Measurements from ENCODE around the gene PDE8B. TPM values are rescaled to one million over a fixed set of nuclear protein-coding genes. Genes with fewer than 3 reads are reported as not detected.
"Not testable (repeated sequence)": the region's sequence is repeated elsewhere in the genome, so short reads cannot be mapped to it uniquely, and the experiment has no call there.

Gene PDE8B
- total RNA-seq, 1 experiment from 2014 or later, result 0.54 TPM

DNA sequence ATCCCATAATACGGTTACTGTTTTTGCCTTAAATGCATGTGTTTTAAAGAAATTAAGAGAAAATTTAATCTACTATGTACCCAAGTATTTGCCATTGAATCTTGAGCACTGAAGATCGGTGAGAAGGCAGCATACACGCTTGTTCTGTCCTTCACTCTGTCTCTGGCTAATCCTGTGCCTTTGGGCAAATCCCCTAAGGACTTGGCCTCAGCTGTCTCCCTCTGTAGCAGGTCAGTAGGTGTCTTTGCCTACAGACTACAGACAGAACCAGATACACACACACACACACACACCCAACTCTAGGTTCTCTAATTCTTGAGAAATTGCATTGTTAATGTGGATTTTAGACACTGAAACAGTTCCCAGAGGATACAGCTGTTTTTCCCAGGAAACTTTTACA is 164.2 kb downstream of the PDE8B start:
- BruUV-seq (replicated peaks), result no TSS peak
- H3K9me3 Mint-ChIP-seq (ENCODE audit: low read depth, unreplicated experiment), result no peaks in the 10 kb centered on the region
- H3K4me1 Mint-ChIP-seq (ENCODE audit: low read depth, unreplicated experiment), result peaks cover 12% of the 10 kb centered on the region
- H3K36me3 Mint-ChIP-seq (ENCODE audit: insufficient read depth, unreplicated experiment), result no peaks in the 10 kb centered on the region
- H3K27ac Mint-ChIP-seq (ENCODE audit: unreplicated experiment), result no peak overlapping the region
- intact Hi-C loops (cut with micrococcal nuclease; ENCODE audit: unreplicated experiment), result no loop called here
- no peak overlapping the region for H3K4me3 Mint-ChIP-seq (ENCODE audit: low read depth, unreplicated experiment)
- CTCF ChIA-PET, result no interaction called here
- TF ChIP-seq, protein P1, sequence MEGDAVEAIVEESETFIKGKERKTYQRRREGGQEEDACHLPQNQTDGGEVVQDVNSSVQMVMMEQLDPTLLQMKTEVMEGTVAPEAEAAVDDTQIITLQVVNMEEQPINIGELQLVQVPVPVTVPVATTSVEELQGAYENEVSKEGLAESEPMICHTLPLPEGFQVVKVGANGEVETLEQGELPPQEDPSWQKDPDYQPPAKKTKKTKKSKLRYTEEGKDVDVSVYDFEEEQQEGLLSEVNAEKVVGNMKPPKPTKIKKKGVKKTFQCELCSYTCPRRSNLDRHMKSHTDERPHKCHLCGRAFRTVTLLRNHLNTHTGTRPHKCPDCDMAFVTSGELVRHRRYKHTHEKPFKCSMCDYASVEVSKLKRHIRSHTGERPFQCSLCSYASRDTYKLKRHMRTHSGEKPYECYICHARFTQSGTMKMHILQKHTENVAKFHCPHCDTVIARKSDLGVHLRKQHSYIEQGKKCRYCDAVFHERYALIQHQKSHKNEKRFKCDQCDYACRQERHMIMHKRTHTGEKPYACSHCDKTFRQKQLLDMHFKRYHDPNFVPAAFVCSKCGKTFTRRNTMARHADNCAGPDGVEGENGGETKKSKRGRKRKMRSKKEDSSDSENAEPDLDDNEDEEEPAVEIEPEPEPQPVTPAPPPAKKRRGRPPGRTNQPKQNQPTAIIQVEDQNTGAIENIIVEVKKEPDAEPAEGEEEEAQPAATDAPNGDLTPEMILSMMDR (IDR thresholded peaks at IDR 0.05; ENCODE audit: unreplicated experiment), result no peak
- DNase-seq, result no peak
- H3K27me3 Mint-ChIP-seq (ENCODE audit: unreplicated experiment), result no peaks in the 10 kb centered on the region

DNA sequence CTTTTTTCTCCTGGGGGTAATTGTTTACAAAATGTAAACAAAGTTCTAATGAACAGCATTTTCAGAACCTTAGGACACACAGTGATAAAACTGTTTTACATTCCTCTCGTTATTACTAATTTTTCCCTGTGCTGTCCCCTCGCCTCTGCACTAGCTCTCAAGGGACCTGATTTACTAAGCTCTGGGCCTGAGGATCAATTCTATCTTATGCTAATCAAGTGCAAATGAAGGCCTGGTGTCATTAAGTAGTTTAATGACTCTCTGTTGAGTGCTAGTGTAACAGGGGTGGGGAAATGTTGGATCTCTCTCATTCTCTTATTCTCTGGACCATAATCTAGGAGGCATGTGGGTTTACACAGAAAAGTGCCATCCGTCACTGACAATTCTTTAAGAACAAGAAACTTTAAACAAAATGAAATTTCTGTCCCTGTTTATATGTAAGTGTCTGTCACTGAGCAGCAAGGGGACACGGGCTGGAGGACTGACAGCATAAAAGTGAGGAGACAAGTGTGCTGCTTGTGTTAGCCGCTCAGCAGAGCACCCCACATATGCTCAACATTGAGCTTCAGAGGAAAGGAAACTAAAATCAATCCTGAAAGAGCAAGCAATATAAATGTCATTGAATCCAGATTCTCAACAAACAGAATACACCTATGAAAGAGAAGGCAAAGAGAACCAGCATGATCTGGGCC is 166.3 kb downstream of the PDE8B start:
- intact Hi-C loops (cut with micrococcal nuclease; ENCODE audit: unreplicated experiment), result no loop called here
- no peaks in the 10 kb centered on the region for H3K27me3 Mint-ChIP-seq (ENCODE audit: unreplicated experiment)
- CTCF ChIA-PET, result no interaction called here
- no peak overlapping the region for H3K4me3 Mint-ChIP-seq (ENCODE audit: low read depth, unreplicated experiment)
- no peak for DNase-seq
- H3K36me3 Mint-ChIP-seq (ENCODE audit: insufficient read depth, unreplicated experiment), result no peaks in the 10 kb centered on the region
- no peaks in the 10 kb centered on the region for H3K9me3 Mint-ChIP-seq (ENCODE audit: low read depth, unreplicated experiment)
- BruUV-seq (replicated peaks), result no TSS peak
- H3K27ac Mint-ChIP-seq (ENCODE audit: unreplicated experiment), result no peak overlapping the region
- H3K4me1 Mint-ChIP-seq (ENCODE audit: low read depth, unreplicated experiment), result peaks cover 31% of the 10 kb centered on the region
- TF ChIP-seq, protein P1 (IDR thresholded peaks at IDR 0.05; ENCODE audit: unreplicated experiment), result no peak

DNA sequence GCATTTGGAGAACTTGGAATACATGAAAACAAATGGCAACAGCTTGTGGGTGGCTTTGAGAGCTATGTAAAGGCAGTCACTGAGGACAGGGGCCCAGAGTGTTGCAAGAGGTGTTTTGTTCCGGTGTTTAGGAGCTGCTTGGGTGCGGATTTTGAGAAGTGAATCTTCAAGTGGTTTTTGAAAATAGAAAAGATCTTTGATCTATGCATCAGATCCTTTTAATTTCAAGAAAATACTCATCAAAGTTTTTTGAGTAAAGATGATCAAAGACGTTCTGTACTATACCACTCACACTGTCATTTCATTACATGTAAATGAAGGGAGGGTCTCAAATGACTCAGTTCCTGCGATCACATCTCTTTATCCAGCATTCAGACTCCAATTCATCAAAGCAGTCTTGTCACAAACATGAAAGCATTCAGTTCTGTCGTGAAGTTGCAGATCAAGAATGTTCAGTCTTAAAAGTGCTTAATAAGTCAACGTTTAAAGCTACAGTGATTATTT is 169.1 kb downstream of the PDE8B start:
- BruUV-seq (replicated peaks), result no TSS peak
- H3K27me3 Mint-ChIP-seq (ENCODE audit: unreplicated experiment), result no peaks in the 10 kb centered on the region
- peaks cover 31% of the 10 kb centered on the region for H3K4me1 Mint-ChIP-seq (ENCODE audit: low read depth, unreplicated experiment)
- H3K9me3 Mint-ChIP-seq (ENCODE audit: low read depth, unreplicated experiment), result no peaks in the 10 kb centered on the region
- DNase-seq, result no peak
- intact Hi-C loops (cut with micrococcal nuclease; ENCODE audit: unreplicated experiment), result no loop called here
- no peak overlapping the region for H3K27ac Mint-ChIP-seq (ENCODE audit: unreplicated experiment)
- CTCF ChIA-PET, result no interaction called here
- H3K36me3 Mint-ChIP-seq (ENCODE audit: insufficient read depth, unreplicated experiment), result no peaks in the 10 kb centered on the region
- TF ChIP-seq, protein P1 (IDR thresholded peaks at IDR 0.05; ENCODE audit: unreplicated experiment), result no peak
- H3K4me3 Mint-ChIP-seq (ENCODE audit: low read depth, unreplicated experiment), result no peak overlapping the region

DNA sequence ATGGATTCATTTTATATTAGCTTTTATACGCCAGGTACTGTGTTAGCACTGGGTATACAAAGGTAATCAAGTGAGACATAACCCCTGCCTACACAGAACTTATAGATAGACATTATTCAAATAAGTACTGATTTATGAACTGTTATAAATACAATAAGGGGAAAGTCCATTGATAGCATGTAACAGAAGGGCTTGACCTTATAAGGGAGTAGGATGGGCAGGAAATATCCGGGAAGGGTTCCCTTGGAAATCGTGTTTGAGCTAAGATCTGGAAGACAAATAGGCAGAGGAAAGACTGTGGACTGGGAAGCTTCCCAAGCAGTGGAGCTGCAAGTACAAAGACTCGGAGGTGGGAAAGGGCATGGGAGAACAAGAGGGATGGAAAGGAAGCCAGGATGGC is 170.2 kb downstream of the PDE8B start:
- Mint-ChIP-seq H3K36me3 (ENCODE audit: insufficient read depth, unreplicated experiment) (no peaks in the 10 kb centered on the region), H3K27ac (ENCODE audit: unreplicated experiment) (no peak overlapping the region), H3K27me3 (ENCODE audit: unreplicated experiment) (no peaks in the 10 kb centered on the region), H3K4me1 (ENCODE audit: low read depth, unreplicated experiment) (peaks cover 31% of the 10 kb centered on the region), H3K9me3 (ENCODE audit: low read depth, unreplicated experiment) (no peaks in the 10 kb centered on the region), H3K4me3 (ENCODE audit: low read depth, unreplicated experiment) (no peak overlapping the region)
- intact Hi-C loops (cut with micrococcal nuclease; ENCODE audit: unreplicated experiment), result no loop called here
- TF ChIP-seq, protein P1 (IDR thresholded peaks at IDR 0.05; ENCODE audit: unreplicated experiment), result no peak
- CTCF ChIA-PET, result interaction anchor here (0.6 kb wide), 1 partner anchor 33 kb away, joined by 4 read pairs; no protein-coding TSS in a partner anchor
- BruUV-seq (replicated peaks), result no TSS peak
- DNase-seq, result no peak

DNA sequence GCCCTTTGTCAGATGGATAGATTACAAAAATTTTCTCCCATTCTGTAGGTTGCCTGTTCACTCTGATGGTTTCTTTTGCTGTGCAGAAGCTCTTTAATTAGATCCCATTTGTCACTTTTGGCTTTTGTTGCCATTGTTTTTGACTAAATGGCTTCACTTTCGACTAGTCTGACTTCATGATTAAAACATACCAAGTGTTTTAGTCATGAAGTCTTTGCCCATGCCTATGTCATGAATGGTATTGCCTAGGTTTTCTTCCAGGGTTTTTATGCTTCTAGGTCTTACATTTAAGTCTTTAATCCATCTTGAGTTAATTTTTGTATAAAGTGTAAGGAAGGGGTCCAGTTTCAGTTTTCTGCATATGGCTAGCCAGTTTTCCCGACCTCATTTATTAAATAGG is 172.9 kb downstream of the PDE8B start:
- DNase-seq; H3K27ac Mint-ChIP-seq (ENCODE audit: unreplicated experiment); H3K4me3 Mint-ChIP-seq (ENCODE audit: low read depth, unreplicated experiment); H3K27me3 Mint-ChIP-seq (ENCODE audit: unreplicated experiment); CTCF ChIA-PET; H3K9me3 Mint-ChIP-seq (ENCODE audit: low read depth, unreplicated experiment); BruUV-seq (replicated peaks); intact Hi-C loops (cut with micrococcal nuclease; ENCODE audit: unreplicated experiment); H3K36me3 Mint-ChIP-seq (ENCODE audit: insufficient read depth, unreplicated experiment): not testable (repeated sequence)
- peaks cover 31% of the 10 kb centered on the region for H3K4me1 Mint-ChIP-seq (ENCODE audit: low read depth, unreplicated experiment)

DNA sequence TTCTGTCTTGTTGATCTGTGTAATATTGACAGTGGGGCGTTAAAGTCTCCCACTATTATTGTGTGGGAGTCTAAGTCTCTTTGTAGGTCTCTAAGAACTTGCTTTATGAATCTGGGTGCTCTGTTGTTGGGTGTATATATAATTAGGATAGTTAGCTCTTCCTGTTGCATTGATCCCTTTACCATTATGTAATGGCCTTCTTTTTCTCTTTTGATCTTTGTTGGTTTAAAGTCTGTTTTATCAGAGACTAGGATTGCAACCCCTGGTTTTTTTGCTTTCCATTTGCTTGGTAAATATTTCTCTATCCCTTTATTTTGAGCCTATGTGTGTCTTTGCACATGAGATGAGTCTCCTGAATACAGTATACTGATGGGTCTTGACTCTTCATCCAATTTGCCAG is 175.9 kb downstream of the PDE8B start:
- DNase-seq; H3K27me3 Mint-ChIP-seq (ENCODE audit: unreplicated experiment); CTCF ChIA-PET; H3K36me3 Mint-ChIP-seq (ENCODE audit: insufficient read depth, unreplicated experiment); BruUV-seq (replicated peaks); H3K27ac Mint-ChIP-seq (ENCODE audit: unreplicated experiment); H3K4me1 Mint-ChIP-seq (ENCODE audit: low read depth, unreplicated experiment); intact Hi-C loops (cut with micrococcal nuclease; ENCODE audit: unreplicated experiment); H3K9me3 Mint-ChIP-seq (ENCODE audit: low read depth, unreplicated experiment); H3K4me3 Mint-ChIP-seq (ENCODE audit: low read depth, unreplicated experiment): not testable (repeated sequence)
